GM21786 (cell line): Measurements from ENCODE around the gene VSIR.

Experiments
- ATAC-seq: cut with Tn5 transposase; IDR thresholded peaks from one replicate; pipeline ENCODE4 v1.9.1; 2021; ENCODE audit not compliant: unreplicated experiment

Gene VSIR

DNA sequence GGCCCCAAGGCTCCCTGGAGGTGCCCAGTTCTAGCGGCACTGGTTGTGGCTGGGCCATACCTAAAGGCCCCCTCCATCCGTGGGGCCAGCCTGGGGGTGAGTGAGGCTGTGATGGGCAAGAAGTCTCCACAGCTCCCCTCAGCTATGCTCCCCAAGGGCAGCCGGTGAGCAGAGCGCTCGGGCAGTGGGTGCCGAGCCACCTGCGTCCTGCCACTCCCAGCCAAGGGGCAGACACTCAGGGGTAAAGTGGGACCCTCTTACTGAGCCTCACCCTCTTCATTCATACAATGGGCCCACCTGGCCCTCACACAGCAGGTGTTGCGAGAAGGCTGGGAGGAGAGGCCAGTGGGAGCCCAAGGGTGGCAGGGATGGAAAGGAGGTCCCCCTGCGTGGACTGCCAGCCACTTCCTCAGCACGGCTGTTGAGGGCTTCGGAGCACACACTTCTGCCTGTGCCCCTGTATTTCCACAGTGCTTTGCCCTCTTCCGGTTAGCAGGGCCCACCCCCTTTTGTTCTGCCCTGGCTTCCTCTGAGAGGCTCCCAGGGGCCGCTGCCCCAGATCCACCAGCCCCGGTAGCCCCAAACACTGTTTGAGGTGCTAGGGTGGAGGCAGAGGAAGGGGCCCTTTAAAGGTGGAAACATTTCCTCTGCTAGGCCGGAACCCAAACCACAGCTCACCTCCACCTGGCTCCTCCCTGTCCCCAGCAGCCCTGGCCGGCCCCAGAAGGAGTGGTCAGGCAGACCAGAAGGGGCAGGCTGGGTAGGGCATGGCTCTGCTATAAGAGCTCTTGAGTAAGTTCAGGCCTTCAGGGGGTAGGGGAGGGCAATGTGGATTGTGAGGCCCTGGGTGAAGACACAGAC is 37.4 kb downstream of the VSIR start:
- ATAC-seq: no peak

DNA sequence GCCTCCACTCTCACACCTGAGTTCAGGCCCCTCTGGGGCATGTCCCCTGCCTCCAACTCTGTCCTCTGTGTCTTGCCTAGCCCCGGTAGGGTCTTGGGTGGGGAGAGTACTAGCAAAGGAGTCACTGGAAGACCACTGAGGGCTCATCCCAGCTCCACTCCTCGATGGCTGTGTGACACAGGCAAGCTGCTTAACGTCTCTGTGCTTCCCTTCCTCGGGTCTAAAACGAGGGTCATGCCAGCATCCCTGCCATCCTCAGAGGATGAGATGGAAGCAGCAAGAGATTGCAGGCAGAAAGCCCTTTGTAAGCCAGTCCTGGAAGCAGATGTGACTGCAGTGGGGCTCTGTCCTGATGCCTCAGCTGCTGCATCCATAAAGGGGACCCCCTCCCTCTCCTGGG is 38.5 kb downstream of the VSIR start:
- ATAC-seq: no peak

DNA sequence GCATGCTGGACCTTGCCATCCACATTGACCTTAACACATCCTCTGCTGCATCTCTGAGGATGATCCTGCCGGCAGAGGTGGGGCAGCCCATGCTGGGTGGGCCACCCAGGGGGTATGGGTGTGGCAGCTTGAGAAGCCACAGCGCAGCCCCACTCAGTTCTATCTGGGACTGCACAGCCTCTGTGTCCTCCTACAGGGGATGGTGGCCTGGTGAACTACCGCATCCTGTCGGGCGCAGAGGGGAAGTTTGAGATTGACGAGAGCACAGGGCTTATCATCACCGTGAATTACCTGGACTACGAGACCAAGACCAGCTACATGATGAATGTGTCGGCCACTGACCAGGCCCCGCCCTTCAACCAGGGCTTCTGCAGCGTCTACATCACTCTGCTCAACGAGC is 41.5 kb downstream of the VSIR start:
- no peak for ATAC-seq

DNA sequence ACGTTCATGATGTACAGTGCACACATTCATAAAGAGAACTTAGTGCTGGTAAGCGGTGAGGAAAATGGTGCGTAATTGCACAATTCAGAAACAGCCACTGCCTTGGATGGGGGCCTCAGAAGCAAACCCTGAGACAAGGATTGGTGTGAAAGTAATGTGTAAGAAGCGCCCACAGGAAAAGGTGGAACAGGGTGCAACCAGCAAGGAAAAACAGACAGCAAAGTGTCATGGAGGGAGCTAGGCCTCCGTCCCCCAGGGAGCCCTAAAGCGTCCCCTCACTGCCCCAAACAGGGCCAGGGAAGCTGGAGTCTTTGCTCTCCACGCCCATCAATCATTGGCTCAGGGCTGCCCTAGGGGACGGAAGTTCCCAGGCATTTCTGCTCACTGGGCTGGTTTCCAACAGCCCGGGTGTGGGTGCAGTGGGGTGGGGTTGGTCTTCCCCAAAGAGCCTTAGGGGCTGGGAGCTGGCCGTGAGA is 44.1 kb downstream of the VSIR start:
- no peak for ATAC-seq

DNA sequence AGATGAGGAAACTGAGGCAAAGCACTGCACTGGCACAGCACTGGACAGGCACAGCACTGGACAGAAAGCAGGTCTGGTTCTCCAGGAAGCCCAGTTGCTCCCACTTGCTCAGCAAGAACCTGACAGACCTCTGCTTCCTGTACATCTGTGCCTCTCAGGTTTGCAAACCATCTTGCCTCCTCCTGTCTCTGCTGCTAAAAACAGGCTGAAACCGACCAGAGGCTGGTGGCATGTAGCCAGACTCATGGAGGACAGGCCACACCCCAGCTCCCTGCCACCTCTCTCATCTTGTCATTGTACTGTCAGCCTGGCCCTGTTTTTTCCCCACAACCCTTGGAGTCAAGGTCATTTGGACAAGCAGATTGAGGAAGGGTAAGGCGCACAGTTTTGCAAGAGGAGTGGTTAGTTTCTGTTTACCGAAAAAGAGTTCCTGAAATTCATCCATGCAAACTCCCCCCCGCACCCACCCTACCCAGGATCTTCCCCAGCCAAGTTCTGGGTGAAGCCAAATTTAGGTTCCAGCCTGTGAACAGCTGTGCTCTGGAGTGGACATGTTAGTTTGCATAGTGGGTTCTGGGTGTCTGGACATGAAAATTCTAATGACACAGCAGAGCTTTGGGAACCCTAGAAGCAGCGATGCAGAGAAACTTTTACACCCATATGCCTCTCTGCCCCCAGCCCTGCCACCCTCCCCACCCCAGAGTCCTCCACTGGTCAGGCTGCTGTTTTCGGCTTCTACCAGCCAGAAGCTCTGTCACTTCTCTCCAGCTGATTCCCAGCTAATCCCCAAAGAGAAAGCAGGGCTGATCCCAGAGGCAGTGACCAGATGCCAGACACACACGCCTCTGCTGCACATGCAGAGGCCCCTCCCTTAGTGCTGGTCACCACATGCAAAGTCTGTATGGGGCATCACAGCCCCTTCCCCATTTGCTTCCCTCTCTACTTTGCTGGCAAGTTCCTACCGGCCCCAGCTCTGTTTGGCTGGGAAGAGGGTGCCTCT is 45.3 kb downstream of the VSIR start:
- peak; percentile 63 for ATAC-seq

DNA sequence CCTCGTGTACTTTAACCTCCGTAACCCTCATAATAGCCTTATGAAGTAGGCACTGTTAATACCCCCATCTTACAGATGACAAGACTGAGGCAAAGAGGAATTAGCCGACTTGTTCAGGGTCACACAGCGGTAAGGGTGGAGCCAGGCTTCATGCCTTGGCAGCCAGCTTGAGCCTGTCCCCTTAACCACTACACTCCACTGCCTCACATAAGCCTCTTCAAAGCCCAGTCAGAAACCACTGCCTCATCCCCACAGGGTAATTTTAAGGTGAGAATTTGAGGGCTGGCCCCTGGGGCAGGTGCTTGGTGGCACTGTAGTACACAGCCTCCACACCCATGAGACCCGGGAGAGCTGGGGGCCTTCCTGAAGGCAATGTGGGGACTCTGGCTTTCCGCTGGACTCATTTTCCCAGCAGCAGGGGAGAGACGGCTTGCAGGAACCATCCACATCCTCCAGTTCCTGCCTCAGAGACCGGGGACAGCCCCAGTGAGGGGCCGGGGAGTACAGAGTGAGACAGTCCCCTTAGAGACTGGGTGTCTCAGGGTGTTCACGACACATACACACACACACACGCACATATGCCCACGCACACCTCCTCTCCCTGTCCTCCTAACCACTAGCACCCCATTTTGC is 46.1 kb downstream of the VSIR start:
- peak; percentile 41 for ATAC-seq

DNA sequence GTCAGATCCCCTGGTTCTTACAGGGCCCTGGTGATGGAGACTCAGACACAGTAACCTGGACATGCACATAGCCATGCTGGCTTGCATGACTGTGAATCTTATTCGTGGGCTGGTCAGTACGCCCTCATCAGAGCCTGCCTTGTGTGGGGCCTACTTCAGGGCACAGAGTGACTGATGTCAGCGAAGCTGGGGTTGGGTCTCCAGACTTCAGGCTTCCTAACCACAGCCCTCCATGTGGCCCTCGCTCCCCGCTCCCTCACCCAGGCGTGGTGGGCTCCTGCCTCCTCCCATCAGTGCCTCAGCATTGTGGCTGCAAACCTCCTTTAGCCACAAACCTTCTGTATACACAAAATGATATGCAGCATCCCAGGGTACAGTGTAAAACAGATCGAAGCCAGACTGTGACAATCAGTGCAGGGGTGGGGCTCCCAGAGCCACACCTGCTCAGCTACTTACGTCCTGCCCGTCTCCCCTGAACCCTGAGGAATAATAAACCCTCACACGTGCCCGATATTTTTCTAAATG is 46.7 kb downstream of the VSIR start:
- no peak for ATAC-seq

DNA sequence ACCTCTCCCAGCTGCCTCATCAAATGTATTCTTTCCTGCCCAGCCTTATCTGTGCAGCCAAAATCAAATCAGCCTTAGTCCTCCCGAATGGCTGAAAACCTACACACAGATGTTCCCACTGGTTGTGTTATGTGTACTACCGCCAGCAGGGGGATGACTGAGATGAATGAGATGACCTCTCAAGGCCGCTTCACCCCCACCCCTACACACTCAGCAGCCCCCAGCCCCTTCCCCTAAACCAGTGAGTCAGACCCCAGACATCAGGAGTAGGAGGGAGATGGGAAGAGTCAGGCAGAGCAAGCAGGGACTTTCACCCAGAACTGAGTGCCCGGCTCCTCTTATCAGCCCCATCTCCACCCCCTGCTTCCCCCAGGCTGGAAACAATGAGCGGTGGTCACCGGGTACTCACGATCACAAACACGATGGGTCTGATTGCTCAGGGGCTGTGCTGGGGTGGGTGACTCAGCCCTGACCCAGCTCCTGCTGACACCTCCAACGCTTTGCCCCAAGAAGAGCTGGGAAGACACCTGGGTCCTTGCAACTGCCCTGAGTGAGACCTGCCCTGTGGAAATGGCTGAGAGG is 47.2 kb downstream of the VSIR start:
- no peak for ATAC-seq

DNA sequence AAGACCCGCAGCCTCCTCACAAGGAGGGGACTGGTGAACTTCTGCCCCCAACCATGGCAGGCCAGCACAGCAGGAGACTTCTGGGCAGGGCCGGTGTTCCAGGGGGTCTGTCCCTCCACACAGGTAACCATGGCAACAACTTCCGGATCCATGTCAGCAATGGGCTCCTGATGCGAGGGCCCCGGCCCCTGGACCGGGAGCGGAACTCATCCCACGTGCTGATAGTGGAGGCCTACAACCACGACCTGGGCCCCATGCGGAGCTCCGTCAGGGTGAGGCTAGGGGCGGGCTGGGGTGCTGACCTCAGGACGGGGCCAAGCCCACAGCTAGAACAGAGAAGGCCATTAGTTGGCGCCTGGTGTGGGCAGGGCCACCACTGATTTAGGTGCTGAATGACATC is 48.1 kb downstream of the VSIR start:
- ATAC-seq: no peak

DNA sequence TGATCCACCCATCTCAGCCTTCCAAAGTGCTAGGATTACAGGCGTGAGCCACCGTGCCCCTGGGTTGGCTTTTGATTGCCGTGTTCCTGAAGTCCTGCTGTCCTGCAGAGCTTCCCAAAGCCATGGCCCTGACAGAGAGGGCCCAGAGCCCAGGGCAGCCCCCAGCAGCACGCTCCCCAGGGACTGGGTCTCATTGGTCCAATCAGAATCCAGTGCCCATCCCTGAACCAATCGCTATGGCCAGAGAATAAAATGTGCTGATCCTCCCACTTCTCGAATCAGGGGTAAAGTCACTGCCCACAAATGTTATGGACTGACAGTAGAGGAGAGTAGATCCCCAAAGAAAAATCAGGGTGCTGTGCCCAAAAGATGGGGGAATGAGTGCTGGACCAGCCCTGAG is 48.8 kb downstream of the VSIR start:
- ATAC-seq: no peak

DNA sequence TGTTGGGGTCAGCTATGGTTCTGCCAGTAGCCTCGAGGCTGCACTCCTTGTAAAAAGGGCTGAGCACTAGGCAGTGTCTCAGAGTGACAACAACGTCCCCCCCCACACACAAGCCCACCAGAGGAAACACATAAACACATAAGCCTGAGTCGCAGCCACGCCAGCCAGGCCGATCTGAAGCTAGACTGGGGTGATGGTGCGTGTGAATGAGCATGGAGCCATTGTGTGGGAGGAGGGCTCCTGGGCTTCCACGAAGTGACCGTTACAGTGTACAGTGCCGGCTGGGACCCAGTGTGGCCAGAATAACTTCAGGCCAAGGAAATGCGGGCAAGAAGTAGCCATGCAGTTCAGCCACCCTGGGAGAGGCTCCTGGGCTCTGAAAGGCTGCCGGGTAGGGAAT is 50.0 kb downstream of the VSIR start:
- ATAC-seq: no peak

DNA sequence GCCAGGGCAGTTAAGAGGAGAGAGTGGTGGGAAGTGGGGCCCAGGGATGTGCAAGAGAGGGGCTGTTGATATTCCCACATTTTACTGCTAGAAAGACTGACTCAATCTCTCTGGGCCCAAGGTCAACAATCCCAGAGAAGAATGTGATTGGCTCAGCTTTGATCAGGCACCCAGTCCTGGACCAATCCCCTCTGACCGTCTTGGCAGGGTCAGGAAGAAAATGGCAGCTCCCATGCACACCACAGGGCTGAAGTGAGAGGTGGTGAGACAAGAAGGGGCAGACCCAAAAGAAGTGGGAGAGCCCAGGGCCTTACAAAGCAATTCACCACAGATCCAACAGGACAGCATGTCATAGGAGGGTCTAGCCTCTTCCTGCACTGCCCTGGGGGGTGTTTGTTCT is 50.5 kb downstream of the VSIR start:
- no peak for ATAC-seq

DNA sequence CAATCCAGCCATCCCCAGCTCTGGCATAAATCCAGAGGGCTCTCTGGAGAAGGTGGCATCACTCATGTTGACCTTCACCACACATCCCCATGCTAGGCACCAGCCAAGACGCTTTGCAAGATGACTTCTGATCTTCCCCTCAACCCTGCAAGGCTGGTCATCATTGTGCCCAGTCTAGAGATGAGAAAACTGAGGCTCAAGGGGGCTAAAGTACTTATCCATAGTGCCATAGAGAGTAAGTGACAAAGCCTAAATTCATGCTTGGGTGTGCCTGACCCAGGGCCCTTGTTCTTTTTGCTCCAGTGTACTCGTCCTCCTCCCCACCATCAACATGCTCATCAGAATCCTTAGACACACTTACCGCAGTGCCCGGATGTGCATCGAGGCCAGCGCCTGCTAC is 52.0 kb downstream of the VSIR start:
- ATAC-seq: no peak

DNA sequence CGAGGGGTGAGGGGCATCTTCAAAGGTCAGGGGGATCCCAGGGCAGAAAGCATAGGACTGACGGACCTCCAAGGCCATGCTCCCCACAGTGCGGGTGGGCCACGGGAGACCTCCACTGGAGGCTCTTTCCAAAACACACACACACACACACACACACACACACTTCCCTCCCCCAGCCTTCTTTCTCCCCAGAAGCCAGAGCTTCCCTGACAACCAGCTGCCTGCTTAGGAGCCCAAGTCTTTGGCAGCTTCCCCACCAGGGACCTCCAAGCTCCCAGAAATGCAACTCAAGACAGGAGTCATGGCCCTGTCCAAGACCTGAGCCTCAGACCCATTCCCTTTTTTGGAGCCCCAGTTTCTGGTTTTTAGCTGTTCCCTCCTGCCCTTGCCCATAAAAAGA is 53.0 kb downstream of the VSIR start:
- ATAC-seq: no peak

DNA sequence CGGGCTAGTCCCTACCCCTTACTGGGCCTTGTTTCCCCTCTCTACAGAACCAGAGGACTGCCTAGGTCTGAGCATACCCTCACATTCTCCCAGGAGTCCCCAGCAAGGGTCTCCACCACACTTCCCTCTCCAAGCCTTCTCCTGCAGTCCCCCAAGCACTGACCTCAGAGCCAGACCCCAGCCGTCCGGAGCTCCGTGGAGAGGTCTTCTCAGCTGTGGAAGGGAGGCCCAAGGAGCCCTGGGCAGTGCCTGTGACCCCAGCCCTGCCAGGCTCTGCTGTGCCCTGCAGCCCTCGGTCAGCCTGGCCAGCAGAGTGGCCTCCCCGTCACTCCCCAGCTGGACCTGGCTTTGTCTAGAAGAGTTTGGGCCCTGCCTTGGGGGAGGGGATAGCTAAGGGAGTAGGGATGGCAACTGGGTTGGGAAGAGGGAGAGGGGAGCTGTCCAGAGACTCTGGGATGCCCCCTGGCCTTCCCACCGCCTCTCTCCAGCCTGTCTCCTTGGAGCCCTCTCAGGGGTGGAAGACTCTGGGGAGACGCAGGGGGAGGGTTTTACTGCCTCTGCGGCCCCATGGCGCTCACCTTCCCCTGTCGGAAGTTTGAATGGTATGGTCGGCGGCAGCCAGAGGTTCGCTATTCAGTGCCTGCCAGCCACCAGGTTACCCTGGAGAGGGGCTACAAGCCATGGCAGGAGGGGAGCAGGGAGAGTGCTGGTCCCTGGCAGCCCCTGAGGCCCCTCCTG is 53.7 kb downstream of the VSIR start, which contains the start of gene C10orf105:
C10orf105 (minus strand) TSS at position 315 of the 738 bp plus-strand sequence. CDS start 3,441 bp downstream, outside the sequence.
- ATAC-seq: no peak

DNA sequence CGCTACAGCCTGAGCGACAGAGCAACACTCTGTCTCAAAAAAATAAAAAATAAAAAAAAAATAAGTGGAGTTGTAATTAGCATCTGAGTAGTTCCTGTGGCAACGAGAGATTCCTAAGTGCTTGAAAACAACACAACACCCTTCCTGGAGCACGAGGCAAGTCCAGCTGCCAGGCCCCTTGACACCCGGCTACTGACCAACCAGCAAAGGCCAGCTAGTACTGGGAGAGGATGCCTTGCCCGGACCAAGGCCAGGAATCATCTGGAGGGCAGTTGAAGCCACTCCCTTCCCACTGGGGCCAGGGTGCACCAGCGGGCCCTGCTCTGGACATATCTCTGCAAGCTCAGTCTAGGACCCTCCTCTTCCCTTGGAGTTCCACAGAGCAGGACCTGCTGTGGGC is 54.3 kb downstream of the VSIR start:
- ATAC-seq: no peak

DNA sequence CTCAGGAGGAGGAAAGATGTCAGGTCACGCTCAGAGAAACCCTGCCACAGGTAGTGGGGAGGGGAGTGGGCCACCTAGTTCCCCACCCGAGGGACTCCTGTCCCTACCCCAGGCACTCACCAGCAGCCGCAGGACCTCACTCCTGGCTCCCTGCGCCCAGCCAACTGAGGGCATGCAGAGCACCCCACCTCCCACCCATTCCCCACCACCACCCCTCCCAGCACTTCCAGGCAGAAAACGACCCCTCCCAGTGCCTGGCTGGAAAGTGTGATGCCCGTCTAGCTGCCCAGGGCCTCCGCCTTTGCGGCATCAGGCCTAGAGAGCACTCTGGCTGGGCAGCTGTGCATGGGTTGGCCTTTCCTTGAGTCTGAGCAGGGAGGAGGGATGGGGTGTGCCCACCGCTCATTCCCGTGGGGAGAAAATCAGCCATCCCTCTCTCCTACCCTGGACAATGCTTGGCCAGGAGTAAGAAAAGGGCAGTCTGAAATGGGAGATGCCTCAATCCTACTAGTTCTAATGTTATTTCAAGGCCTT is 55.1 kb downstream of the VSIR start:
- ATAC-seq: no peak

DNA sequence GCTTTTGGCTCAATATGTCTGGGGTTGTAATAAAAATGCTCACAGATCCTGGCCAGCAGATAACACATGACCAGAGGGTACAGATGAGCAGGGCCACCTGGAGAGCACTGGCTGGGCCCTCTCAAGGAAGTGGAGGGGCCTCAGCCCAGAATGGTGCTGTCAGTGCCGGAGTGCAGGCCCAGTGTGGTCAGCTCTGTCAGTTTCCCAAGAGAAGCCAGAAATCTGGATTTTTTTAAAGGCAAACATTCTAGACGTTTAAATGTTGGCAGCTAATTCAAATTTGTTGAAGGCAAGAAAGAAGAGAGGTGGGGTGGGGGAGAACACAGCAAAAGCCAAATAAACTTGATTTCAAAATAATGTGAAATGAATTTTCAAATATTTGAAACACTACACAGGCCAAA is 55.8 kb downstream of the VSIR start:
- no peak for ATAC-seq

DNA sequence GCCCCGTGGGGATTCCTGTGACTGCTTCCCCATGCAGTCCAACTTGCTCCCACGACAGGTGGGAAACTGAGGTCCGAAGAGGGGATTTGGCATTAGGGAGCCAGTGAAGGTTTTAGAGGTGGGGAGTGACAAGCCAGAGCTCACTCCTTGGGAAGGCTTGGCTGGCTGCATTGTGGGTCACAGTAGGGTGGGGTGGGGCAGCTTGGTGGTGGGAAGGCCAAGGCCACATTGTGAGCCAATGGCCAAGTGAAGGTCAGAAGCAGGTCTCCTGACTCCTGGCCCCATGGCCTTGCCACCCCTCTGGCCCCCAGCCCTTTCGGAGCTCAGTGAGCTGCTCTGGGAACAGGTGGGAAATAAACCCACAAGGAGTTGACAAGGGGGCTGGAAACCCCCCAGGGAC is 56.3 kb downstream of the VSIR start:
- ATAC-seq: no peak

DNA sequence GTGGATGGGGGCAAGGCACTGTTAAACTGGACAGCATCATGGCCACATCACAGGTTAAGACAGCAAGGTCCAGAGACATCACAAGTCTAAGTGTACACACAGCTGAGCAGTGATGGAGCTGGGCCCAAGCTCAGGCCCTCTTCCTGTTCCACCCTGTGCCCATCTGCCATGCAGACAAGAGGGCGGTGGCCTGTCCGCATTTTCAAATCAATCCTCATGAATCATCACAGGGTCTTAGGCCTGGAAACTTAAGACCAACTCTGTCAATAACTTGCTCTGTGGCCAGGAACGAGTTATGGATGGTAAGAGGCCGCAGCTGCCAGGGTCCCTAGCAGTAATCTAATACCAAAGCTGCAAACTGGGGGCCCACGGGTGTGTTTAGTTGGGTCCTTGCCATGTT is 56.9 kb downstream of the VSIR start:
- no peak for ATAC-seq
